ENCODE measurements around the gene NTRK2.

The NTRK2 gene

GRCh38 chr9:84785792-84786547 is 116.4 kb downstream of the NTRK2 start:
- no peak for DNase-seq

GRCh38 chr9:84788803-84789462 is 119.4 kb downstream of the NTRK2 start:
- no peak for DNase-seq

- no peak for DNase-seq
Observed at GRCh38 chr9:84789463-84789830, 119.9 kb downstream of the NTRK2 start.

- no peak for DNase-seq
Observed at GRCh38 chr9:84791643-84792042, 122.1 kb downstream of the NTRK2 start.

DNA sequence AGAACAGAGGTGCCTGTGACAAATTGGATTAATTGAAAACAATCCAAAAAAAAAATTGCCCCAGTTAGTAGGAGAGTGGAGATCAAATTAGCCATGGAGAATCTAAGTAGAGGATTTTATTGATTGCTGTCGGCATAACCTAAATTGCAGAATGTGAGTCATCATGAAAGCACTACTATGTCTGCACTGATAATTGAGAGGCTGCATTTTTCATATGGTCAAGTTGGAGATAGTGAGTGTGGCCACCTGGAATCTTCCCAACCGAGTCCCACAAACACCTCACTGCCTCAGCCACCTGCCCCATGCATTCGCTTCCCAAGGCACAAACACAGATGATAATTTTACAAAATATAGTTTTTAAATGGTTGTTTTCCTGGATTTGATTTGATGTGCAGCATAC is 123.7 kb downstream of the NTRK2 start:
- DNase-seq, result no peak

GRCh38 chr9:84794981-84795637 is 125.6 kb downstream of the NTRK2 start:
- DNase-seq, result no peak

DNA sequence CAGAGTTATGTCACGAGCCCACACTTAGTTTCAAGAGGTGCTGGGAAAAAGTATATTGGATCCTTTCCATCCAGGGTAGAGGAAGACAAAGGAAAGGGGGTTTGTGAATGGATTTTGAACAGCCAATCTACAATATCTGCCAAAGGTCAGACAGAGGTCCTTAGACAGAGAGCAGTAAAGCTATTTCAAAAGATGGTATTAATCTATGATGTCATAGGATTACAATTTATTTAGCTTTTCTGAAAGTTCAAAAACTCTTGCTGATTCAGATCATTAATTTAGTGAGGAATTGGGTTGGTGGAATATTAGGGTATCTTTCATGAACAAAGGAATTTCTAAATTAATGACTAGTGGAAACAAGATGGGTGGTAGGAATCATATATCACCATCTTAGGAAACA is 126.9 kb downstream of the NTRK2 start:
- no peak for DNase-seq

DNA sequence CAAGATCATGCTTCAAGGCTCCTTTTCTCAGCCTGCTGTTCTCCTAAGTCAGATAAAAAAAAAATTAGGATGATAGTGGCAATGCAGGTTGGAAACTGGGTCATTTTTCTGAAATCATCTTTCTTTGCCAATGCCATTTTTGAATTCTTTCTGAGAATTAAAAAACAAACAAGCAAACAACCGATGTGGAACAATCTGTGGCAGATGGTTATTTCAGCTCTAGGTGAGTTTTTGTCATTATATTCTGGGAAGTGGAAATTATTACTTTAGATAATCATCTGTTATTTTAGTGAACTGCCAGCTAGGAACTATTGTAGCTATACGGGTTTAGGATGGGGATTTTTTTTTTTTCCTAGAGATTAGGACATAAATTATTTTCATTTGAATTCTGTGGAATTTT is 129.7 kb downstream of the NTRK2 start:
- DNase-seq, result no peak

GRCh38 chr9:84804951-84805694 is 135.6 kb downstream of the NTRK2 start:
- DNase-seq, result no peak

GRCh38 chr9:84807431-84807830 is 137.9 kb downstream of the NTRK2 start:
- DNase-seq, result no peak

DNA sequence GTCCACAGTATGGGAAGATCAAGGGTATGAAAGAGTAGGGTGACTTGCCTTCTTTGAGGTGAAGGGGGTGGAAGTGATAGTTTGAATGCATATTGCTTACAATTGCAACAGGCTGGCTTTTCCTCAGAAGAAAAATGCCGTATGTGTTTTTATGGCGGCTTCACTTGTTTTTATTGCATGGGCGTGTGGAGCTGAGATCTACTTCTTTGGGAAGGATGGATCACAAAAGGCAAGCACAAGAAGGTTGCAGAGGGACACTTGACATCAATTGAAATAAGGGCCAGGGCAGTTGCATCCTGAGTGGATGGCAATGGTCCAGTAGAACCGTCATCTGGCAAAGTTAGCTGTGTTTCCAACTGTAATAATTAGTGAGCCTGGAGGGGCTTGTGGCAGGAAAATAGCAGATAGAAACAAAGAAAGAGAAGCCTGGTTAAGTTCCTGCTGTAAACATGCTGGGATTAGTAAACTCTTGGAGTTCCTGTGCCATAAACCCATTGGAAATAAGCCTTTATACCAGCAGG is 138.4 kb downstream of the NTRK2 start:
- no peak for DNase-seq

DNA sequence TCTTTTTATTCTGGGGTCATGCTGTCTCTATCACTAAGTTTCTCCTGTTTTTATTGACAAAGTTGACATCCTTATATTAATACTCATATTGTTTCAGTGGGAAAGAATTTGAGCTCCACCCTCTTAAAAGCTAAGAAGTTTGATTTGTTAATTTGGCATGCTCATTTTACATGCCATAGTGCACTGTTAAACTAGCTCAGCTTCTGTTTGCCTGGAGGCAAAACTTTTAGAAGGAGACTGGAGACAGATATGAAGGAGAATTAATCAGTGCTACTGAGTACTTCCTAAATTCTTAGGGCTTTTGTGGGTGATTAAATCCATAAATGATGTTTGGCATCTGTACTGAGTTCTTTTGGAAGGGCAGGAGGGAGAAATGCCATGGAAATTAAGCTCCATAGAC is 138.9 kb downstream of the NTRK2 start:
- no peak for DNase-seq

DNA sequence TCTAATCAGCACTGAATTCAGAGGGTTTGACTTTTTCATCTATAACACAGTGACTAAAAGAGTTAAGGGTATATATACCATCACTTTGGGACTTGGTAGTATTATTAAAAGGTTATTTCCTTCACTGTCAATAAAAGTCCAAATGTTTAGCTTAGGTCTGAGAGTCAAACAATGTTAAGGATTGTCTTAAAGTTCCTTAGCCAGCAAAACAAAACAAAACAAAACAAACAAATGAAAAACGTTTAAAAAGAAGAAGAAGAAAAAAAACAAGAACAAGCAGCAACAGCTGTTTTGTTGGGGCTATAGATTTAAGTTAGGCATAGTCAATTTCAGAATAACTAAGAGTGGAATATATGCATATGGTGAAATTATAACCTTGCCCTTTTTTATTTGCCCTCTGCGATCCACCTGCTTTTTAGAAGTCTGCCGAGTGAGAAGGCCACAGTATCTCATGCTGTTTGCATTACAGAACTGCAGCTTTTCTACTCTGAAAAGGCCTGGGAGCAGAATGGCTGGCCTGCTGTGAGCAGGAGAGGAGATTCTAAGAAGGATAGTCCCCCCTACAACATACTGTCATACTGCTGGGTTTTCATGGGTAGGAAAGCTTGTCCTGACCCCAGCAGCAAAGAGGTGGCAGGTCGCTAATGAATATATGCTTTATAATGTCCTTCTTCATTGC is 141.7 kb downstream of the NTRK2 start:
- DNase-seq, result no peak

DNA sequence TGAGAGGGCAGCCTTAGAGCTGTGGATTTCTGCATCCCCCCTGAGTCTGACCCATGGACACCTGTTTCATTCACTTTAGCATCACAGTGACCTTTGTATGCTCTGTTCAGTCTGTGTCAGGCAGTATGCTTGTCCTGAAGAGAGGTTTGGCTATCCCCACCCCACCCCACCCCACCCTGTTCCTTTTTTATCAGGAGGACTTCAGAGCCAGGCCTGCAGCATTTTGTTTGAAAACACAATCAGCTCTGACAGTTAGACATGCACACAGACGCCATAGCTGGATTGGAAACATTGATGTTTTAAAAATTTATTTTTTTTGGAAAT is 142.2 kb downstream of the NTRK2 start:
- no peak for DNase-seq

GRCh38 chr9:84812355-84812754 is 142.8 kb downstream of the NTRK2 start:
- no peak for DNase-seq

GRCh38 chr9:84812847-84813246 is 143.3 kb downstream of the NTRK2 start:
- no peak for DNase-seq

DNA sequence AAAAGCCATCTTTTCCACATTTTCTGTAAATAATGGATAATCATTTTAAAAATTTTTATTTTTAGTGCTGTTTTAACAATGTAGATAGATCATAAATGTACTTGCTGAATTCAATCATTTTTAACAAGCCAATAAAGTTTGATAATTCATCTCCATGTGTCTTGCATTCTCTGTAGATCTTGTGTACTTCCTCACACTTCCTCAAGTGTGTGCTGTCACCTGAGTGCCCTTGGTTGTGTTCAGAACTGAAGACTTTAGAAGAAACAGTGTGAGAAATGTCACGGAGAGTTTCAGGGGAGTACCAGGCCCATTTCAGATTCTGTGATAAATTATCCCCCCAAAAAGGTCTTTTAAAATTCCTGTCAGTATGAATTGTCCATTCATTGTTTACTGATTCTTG is 146.0 kb downstream of the NTRK2 start:
- no peak for DNase-seq

- no peak for DNase-seq
Observed at GRCh38 chr9:84817038-84817437, 147.5 kb downstream of the NTRK2 start.

- DNase-seq, result no peak
Observed at GRCh38 chr9:84818791-84819190, 149.3 kb downstream of the NTRK2 start.

DNA sequence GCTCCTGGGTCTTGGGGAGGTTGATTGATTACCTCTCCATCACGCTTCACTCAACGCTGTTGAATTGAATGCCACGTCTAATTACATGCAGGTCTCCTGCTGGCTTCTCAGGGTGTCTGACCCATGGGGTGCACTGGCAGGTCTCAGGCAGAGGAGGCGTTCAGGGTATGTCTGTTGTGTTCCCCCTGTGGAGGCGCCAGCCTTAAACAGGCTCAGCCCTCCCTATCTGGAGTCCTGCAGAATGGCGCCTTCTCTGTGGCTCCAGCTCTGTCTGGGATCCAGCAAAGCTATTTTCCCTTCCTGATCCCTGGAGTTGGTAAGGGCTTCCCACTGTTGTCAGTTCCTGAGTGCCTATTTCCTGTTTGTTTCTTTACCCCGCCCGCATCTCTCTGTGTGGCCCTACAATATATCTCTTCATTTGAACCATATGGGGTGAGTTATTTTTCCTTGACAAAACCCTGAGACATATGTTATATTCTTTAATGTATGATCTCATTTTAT is 150.0 kb downstream of the NTRK2 start:
- no peak for DNase-seq

GRCh38 chr9:84821431-84821830 is 151.9 kb downstream of the NTRK2 start:
- DNase-seq, result no peak

DNA sequence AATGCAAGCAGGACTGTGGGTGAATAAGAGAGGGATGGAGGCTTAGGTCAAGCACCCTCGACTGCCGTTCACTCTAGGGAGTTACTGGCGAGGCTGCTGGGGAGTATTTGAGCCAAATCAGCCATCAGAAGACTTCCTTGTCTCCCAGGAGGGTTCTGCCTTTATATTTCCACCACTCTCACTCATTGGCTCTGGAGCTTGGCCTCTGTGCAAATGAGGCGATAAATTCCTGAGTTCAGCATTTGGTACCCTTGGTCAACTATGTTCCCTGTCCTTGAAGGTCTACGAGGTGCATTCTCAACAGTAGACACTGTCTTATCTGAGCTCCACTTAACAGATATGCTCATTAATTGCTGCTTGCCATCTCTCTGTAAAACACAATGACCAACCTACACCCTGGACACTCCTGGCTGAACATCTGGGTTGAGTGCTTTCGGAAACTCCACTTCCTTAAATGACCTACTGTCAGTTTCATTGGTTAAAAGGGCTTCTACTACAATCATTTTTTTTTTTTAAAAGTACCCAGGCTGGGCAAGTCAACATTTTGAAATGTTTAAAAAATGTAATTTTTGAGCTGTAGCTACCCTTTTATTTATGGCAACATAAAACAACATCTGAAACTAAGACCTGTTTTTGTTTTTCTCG is 153.2 kb downstream of the NTRK2 start:
- DNase-seq, result no peak

All from GF-D8 (cell line).